Liver (tissue), 9 donors: Measurements from ENCODE around the gene SHB. TPM values are rescaled to one million over a fixed set of nuclear protein-coding genes. Genes with fewer than 3 reads are reported as not detected.

Source experiments
- DNase-seq: peaks from one replicate; pipeline ENCODE4 v3.0.0-alpha.2; 2017; ENCODE audit warnings: low spot score
- H3K27ac ChIP-seq, 2 donors: one replicate each; pipeline ENCODE4 v1.7.0; 2013; ENCODE audit warnings: inconsistent platforms in 2 of 2, low read length in 2 of 2, control low read depth in 1 of 2, low read depth in 1 of 2, mild to moderate bottlenecking in 1 of 2
- H3K27me3 ChIP-seq, 4 donors: one replicate each; pipeline versions ENCODE4 v1.6.1 to v1.7.0; 2013; ENCODE audit warnings: low read length in 3 of 4, inconsistent platforms in 1 of 4, mild to moderate bottlenecking in 1 of 4, moderate library complexity in 1 of 4; ENCODE audit not compliant: control insufficient read depth in 4 of 4, insufficient read depth in 4 of 4
- H3K36me3 ChIP-seq, 4 donors: one replicate each; pipeline versions ENCODE4 v1.6.1 to v1.7.0; 2013; ENCODE audit warnings: low read length in 3 of 4, mild to moderate bottlenecking in 3 of 4, low read depth in 1 of 4, moderate library complexity in 1 of 4; ENCODE audit not compliant: control insufficient read depth in 4 of 4, insufficient read depth in 3 of 4
- H3K4me1 ChIP-seq, 4 donors: one replicate each; pipeline versions ENCODE4 v1.6.1 to v1.7.0; 2013; ENCODE audit warnings: low read length in 3 of 4, mild to moderate bottlenecking in 3 of 4, moderate library complexity in 1 of 4; ENCODE audit not compliant: control insufficient read depth in 4 of 4, insufficient read depth in 4 of 4
- H3K4me3 ChIP-seq, 3 donors: one replicate each; pipeline versions ENCODE4 v1.6.1 to v1.7.0; 2013; ENCODE audit warnings: low read length in 3 of 3, control low read depth in 1 of 3, low read depth in 1 of 3, mild to moderate bottlenecking in 1 of 3
- H3K9ac ChIP-seq, 2 donors: one replicate each; pipeline ENCODE4 v1.7.0; 2013; ENCODE audit warnings: low read length in 2 of 2, mild to moderate bottlenecking in 2 of 2, moderate library complexity in 2 of 2, control low read depth in 1 of 2, low read depth in 1 of 2
- H3K9me3 ChIP-seq, 4 donors: one replicate each; pipeline versions ENCODE4 v1.6.1 to v1.7.0; 2013; ENCODE audit warnings: low read length in 3 of 4; ENCODE audit not compliant: control insufficient read depth in 4 of 4
- EGR1 ChIP-seq, 2 donors: IDR thresholded peaks; 2 replicates each; pipeline ENCODE4 v1.6.1; 2016 to 2018; ENCODE audit warnings: antibody characterized with exemption in 2 of 2, low read depth in 2 of 2
- FOXA1 ChIP-seq: IDR thresholded peaks from 2 replicates; pipeline ENCODE4 v1.6.1; 2016; ENCODE audit warnings: antibody characterized with exemption
- FOXA2 ChIP-seq: IDR thresholded peaks from 2 replicates; pipeline ENCODE4 v1.6.1; 2016; ENCODE audit warnings: antibody characterized with exemption
- GABPA ChIP-seq, 2 donors: IDR thresholded peaks in 1 of 2; conservative IDR thresholded peaks in 1 of 2; 2 replicates each; pipeline ENCODE4 v1.6.1; 2016; ENCODE audit warnings: antibody characterized with exemption in 2 of 2, mild to moderate bottlenecking in 1 of 2, moderate library complexity in 1 of 2
- HNF4A ChIP-seq, 2 donors: conservative IDR thresholded peaks; 2 replicates each; pipeline ENCODE4 v1.6.1; 2016; ENCODE audit warnings: antibody characterized with exemption in 2 of 2, mild to moderate bottlenecking in 2 of 2
- HNF4G ChIP-seq: IDR thresholded peaks from 2 replicates; pipeline ENCODE4 v1.6.1; 2016; ENCODE audit warnings: antibody characterized with exemption
- JUND ChIP-seq, 2 donors: IDR thresholded peaks; 2 replicates each; pipeline ENCODE4 v1.6.1; 2016; ENCODE audit warnings: antibody characterized with exemption in 2 of 2
- NR2F2 ChIP-seq: IDR thresholded peaks from 2 replicates; pipeline ENCODE4 v1.6.1; 2016; ENCODE audit warnings: antibody characterized with exemption
- RAD21 ChIP-seq, 2 donors: IDR thresholded peaks; 2 replicates each; pipeline ENCODE4 v1.6.1; 2016; ENCODE audit warnings: antibody characterized with exemption in 2 of 2, mild to moderate bottlenecking in 2 of 2
- RXRA ChIP-seq, 2 donors: IDR thresholded peaks; 2 replicates each; pipeline ENCODE4 v1.6.1; 2017 to 2018; ENCODE audit warnings: antibody characterized with exemption in 2 of 2, mild to moderate bottlenecking in 1 of 2
- SP1 ChIP-seq: IDR thresholded peaks from 2 replicates; pipeline ENCODE4 v1.6.1; 2018; ENCODE audit warnings: antibody characterized with exemption, mild to moderate bottlenecking
- TAF1 ChIP-seq: conservative IDR thresholded peaks from 2 replicates; pipeline ENCODE4 v1.6.1; 2016; ENCODE audit warnings: antibody characterized with exemption, mild to moderate bottlenecking
- YY1 ChIP-seq: IDR thresholded peaks from 2 replicates; pipeline ENCODE4 v1.6.1; 2016; ENCODE audit warnings: antibody characterized with exemption, mild to moderate bottlenecking
- WGBS: extraction: QIAGEN DNeasy Blood & Tissue Kit; methylation state at CpG from one replicate; pipeline ENCODE4 v1.1.7; 2013; 5-methylcytosine and 5-hydroxymethylcytosine counted together
- polyA plus RNA-seq, 2 donors: library from polyadenylated mRNA; stranded (reverse) in 1 of 2; unstranded in 1 of 2; fragments of 200-250 nt in 1 of 2; fragments of >200 nt in 1 of 2; fragmentation: Nextera tagmentation in 1 of 2; extraction: Ambion mirVana in 1 of 2; gene quantifications; one replicate each; pipeline versions ENCODE4 v1.2.1 to v1.2.3, GENCODE V29; 2013 to 2015
- total RNA-seq, 2 donors: library from RNA; depleted of rRNA; stranded (reverse); fragments of >200 nt; gene quantifications; one replicate each; pipeline ENCODE4 v1.2.3, GENCODE V29; 2014
- TF ChIP-seq, protein P1 (sequence below): IDR thresholded peaks from 2 replicates; pipeline ENCODE4 v1.6.1; 2016; ENCODE audit warnings: antibody characterized with exemption, mild to moderate bottlenecking
- TF ChIP-seq, protein P2 (sequence below): IDR thresholded peaks from 2 replicates; pipeline ENCODE4 v1.6.1; 2016; ENCODE audit warnings: antibody characterized with exemption
- TF ChIP-seq, protein P3 (sequence below): fragments of 150-350 bp; IDR thresholded peaks from 2 replicates; pipeline ENCODE4 v1.5.1; 2017; ENCODE audit warnings: improper control_type of control experiment, low read depth, low read length; ENCODE audit not compliant: missing input control
- TF ChIP-seq, protein P4 (sequence below): IDR thresholded peaks from 2 replicates; pipeline ENCODE4 v1.6.1; 2016; ENCODE audit warnings: antibody characterized with exemption
- TF ChIP-seq, protein P5 (sequence below): IDR thresholded peaks from 2 replicates; pipeline ENCODE4 v1.6.1; 2016; ENCODE audit warnings: antibody characterized with exemption
- donor health status: healthy.
- donor health status: healthy.
- donor health status: healthy.
- donor health status: healthy.
- donor health status: healthy.

Gene SHB
- total and polyA plus RNA-seq, 4 donors: 3.4 to 17.3 (median 7.0) TPM

DNA sequence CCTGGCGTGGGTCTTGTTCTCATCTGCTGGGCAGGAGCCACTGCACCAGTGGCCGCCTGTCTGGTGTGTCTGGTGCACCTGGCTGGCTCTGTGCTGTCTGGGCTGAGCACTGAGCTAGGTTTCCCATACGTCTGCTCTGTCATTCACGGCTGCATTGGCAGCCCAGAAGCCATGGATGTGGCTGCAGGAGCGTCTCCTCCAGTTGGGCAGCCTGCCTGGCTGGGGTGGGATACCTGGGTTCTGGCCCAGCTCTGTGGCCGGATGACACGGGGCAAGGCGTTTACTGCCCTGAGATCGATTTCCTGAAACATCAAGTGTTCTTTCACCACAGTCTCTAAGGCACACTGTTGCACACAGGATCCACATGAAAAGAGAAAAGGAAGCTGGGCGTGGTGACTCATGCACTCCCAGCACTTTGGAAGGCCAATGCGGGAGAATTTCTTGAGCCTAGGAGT lies 139.6 kb downstream of the SHB start (continued):
- TF ChIP-seq, protein P1, sequence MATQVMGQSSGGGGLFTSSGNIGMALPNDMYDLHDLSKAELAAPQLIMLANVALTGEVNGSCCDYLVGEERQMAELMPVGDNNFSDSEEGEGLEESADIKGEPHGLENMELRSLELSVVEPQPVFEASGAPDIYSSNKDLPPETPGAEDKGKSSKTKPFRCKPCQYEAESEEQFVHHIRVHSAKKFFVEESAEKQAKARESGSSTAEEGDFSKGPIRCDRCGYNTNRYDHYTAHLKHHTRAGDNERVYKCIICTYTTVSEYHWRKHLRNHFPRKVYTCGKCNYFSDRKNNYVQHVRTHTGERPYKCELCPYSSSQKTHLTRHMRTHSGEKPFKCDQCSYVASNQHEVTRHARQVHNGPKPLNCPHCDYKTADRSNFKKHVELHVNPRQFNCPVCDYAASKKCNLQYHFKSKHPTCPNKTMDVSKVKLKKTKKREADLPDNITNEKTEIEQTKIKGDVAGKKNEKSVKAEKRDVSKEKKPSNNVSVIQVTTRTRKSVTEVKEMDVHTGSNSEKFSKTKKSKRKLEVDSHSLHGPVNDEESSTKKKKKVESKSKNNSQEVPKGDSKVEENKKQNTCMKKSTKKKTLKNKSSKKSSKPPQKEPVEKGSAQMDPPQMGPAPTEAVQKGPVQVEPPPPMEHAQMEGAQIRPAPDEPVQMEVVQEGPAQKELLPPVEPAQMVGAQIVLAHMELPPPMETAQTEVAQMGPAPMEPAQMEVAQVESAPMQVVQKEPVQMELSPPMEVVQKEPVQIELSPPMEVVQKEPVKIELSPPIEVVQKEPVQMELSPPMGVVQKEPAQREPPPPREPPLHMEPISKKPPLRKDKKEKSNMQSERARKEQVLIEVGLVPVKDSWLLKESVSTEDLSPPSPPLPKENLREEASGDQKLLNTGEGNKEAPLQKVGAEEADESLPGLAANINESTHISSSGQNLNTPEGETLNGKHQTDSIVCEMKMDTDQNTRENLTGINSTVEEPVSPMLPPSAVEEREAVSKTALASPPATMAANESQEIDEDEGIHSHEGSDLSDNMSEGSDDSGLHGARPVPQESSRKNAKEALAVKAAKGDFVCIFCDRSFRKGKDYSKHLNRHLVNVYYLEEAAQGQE: no peak
- no peak for TF ChIP-seq RXRA (IDR thresholded peaks at IDR 0.05)
- TF ChIP-seq, protein P2, sequence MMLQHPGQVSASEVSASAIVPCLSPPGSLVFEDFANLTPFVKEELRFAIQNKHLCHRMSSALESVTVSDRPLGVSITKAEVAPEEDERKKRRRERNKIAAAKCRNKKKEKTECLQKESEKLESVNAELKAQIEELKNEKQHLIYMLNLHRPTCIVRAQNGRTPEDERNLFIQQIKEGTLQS: no peak

DNA sequence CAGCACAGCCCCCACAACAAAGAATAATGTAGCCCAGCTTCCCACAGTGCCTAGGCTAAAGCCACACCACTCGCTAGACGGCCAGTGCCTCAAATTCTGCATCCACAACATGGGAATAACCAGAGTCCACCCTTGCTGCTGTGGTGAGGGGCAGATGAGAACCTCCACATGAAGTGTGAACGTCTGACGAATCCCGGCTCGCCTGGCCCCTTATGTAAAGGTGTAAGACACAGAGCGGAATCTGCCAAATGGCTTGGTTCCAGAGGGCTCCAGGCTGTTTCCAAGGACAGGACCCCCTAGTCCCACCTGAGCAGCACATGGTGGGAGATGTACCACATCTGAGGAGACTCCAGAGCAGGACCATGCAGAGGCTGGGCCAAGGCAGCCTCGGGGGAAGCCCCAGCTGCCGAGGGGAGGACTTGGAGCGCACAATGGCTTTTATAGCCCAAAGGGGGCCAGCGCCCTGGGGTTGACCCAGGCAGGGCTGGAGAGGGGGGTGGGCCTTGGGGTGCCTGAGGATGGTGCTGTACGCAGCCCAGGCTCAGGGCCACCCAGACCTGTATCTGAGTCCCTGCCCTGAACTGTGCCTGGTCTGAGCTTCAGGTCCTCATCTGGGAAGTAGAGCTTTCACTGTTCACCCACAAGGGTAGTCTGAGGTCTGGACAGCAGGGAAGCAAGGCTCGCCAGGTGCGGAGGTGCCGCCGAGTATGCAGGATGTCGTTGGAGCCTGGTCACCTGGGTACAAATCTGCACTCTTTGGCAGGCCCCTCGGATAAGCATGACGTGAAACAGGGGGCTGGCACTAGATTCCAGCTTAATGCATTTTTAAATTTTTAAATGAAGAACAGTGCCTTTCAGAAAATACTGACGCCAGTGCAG lies 140.2 kb downstream of the SHB start:
- Histone ChIP-seq H3K9me3 (no peaks in the 10 kb centered on the region), H3K4me1 (peaks cover 4 to 17% (median 15%) of the 10 kb centered on the region in 4 donors), H3K27ac (no peak overlapping the region), H3K9ac (no peak overlapping the region), H3K27me3 (no peaks in the 10 kb centered on the region), H3K36me3 (peaks cover 0 to 16% (median 4%) of the 10 kb centered on the region in 4 donors), H3K4me3 (no peak overlapping the region)
- 94% methylated on average over 20 of the region's 20 CpGs for WGBS
- DNase-seq: no peak
- no peak for TF ChIP-seq TAF1
- TF ChIP-seq, protein P1: no peak
- TF ChIP-seq, protein P3, sequence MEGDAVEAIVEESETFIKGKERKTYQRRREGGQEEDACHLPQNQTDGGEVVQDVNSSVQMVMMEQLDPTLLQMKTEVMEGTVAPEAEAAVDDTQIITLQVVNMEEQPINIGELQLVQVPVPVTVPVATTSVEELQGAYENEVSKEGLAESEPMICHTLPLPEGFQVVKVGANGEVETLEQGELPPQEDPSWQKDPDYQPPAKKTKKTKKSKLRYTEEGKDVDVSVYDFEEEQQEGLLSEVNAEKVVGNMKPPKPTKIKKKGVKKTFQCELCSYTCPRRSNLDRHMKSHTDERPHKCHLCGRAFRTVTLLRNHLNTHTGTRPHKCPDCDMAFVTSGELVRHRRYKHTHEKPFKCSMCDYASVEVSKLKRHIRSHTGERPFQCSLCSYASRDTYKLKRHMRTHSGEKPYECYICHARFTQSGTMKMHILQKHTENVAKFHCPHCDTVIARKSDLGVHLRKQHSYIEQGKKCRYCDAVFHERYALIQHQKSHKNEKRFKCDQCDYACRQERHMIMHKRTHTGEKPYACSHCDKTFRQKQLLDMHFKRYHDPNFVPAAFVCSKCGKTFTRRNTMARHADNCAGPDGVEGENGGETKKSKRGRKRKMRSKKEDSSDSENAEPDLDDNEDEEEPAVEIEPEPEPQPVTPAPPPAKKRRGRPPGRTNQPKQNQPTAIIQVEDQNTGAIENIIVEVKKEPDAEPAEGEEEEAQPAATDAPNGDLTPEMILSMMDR: no peak
- TF ChIP-seq FOXA2: no peak
- TF ChIP-seq HNF4G: no peak
- no peak for TF ChIP-seq RXRA (IDR thresholded peaks at IDR 0.05)
- no peak for TF ChIP-seq GABPA (IDR thresholded peaks at IDR 0.05 in 1 of 2, conservative IDR thresholded peaks at IDR 0.05 in 1 of 2)
- no peak for TF ChIP-seq SP1
- no peak for TF ChIP-seq HNF4A (conservative IDR thresholded peaks at IDR 0.05)
- TF ChIP-seq JUND (IDR thresholded peaks at IDR 0.05): no peak
- no peak for TF ChIP-seq YY1
- TF ChIP-seq EGR1 (IDR thresholded peaks at IDR 0.05; ENCODE audit: low read depth in 2 of 2): no peak
- TF ChIP-seq FOXA1: no peak
- TF ChIP-seq NR2F2: no peak
- TF ChIP-seq, protein P4, sequence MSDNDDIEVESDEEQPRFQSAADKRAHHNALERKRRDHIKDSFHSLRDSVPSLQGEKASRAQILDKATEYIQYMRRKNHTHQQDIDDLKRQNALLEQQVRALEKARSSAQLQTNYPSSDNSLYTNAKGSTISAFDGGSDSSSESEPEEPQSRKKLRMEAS: no peak
- TF ChIP-seq RAD21 (IDR thresholded peaks at IDR 0.05): no peak
- TF ChIP-seq, protein P2: no peak
- TF ChIP-seq, protein P5, sequence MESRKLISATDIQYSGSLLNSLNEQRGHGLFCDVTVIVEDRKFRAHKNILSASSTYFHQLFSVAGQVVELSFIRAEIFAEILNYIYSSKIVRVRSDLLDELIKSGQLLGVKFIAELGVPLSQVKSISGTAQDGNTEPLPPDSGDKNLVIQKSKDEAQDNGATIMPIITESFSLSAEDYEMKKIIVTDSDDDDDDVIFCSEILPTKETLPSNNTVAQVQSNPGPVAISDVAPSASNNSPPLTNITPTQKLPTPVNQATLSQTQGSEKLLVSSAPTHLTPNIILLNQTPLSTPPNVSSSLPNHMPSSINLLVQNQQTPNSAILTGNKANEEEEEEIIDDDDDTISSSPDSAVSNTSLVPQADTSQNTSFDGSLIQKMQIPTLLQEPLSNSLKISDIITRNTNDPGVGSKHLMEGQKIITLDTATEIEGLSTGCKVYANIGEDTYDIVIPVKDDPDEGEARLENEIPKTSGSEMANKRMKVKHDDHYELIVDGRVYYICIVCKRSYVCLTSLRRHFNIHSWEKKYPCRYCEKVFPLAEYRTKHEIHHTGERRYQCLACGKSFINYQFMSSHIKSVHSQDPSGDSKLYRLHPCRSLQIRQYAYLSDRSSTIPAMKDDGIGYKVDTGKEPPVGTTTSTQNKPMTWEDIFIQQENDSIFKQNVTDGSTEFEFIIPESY: no peak
